Measurements from ENCODE around the gene KCTD16.

KCTD16 gene

GRCh38 chr5:144151026-144151425, 19.6 kb upstream of the KCTD16 start:
- in situ Hi-C loops (cut with MboI; ENCODE audit: low pct_unique_long_range_greater_than_20kb, low sequenced_read_pairs, unreplicated experiment): no loop called here
- TF ChIP-seq CTCF (IDR thresholded peaks at IDR 0.05; ENCODE audit: extremely low read depth, insufficient read depth, missing control alignments): no peak
- DNase-seq (ENCODE audit: low spot score): no peak

GRCh38 chr5:144156767-144157171, 13.9 kb upstream of the KCTD16 start:
- no peak for DNase-seq (ENCODE audit: low spot score)
- TF ChIP-seq CTCF (IDR thresholded peaks at IDR 0.05; ENCODE audit: extremely low read depth, insufficient read depth, missing control alignments): no peak
- in situ Hi-C loops (cut with MboI; ENCODE audit: low pct_unique_long_range_greater_than_20kb, low sequenced_read_pairs, unreplicated experiment): no loop called here

GRCh38 chr5:144162686-144163085, 8.0 kb upstream of the KCTD16 start:
- TF ChIP-seq CTCF (IDR thresholded peaks at IDR 0.05; ENCODE audit: extremely low read depth, insufficient read depth, missing control alignments): no peak
- in situ Hi-C loops (cut with MboI; ENCODE audit: low pct_unique_long_range_greater_than_20kb, low sequenced_read_pairs, unreplicated experiment): no loop called here
- no peak for DNase-seq (ENCODE audit: low spot score)

GRCh38 chr5:144166696-144167095, 4.0 kb upstream of the KCTD16 start:
- no peak for TF ChIP-seq CTCF (IDR thresholded peaks at IDR 0.05; ENCODE audit: extremely low read depth, insufficient read depth, missing control alignments)
- in situ Hi-C loops (cut with MboI; ENCODE audit: low pct_unique_long_range_greater_than_20kb, low sequenced_read_pairs, unreplicated experiment): no loop called here
- DNase-seq (ENCODE audit: low spot score): no peak

GRCh38 chr5:144167998-144168397, 2.7 kb upstream of the KCTD16 start:
- no peak for TF ChIP-seq CTCF (IDR thresholded peaks at IDR 0.05; ENCODE audit: extremely low read depth, insufficient read depth, missing control alignments)
- no peak for DNase-seq (ENCODE audit: low spot score)
- in situ Hi-C loops (cut with MboI; ENCODE audit: low pct_unique_long_range_greater_than_20kb, low sequenced_read_pairs, unreplicated experiment): no loop called here

GRCh38 chr5:144169904-144170275, 783 bp upstream of the KCTD16 start:
- DNase-seq (ENCODE audit: low spot score): no peak
- TF ChIP-seq CTCF (IDR thresholded peaks at IDR 0.05; ENCODE audit: extremely low read depth, insufficient read depth, missing control alignments): no peak
- in situ Hi-C loops (cut with MboI; ENCODE audit: low pct_unique_long_range_greater_than_20kb, low sequenced_read_pairs, unreplicated experiment): no loop called here

- in situ Hi-C loops (cut with MboI; ENCODE audit: low pct_unique_long_range_greater_than_20kb, low sequenced_read_pairs, unreplicated experiment): no loop called here
- DNase-seq (ENCODE audit: low spot score): no peak
- TF ChIP-seq CTCF (IDR thresholded peaks at IDR 0.05; ENCODE audit: extremely low read depth, insufficient read depth, missing control alignments): no peak
Observed at GRCh38 chr5:144173766-144174165, 3.1 kb downstream of the KCTD16 start.
